ENCODE results near the gene CCDC146.

DNA sequence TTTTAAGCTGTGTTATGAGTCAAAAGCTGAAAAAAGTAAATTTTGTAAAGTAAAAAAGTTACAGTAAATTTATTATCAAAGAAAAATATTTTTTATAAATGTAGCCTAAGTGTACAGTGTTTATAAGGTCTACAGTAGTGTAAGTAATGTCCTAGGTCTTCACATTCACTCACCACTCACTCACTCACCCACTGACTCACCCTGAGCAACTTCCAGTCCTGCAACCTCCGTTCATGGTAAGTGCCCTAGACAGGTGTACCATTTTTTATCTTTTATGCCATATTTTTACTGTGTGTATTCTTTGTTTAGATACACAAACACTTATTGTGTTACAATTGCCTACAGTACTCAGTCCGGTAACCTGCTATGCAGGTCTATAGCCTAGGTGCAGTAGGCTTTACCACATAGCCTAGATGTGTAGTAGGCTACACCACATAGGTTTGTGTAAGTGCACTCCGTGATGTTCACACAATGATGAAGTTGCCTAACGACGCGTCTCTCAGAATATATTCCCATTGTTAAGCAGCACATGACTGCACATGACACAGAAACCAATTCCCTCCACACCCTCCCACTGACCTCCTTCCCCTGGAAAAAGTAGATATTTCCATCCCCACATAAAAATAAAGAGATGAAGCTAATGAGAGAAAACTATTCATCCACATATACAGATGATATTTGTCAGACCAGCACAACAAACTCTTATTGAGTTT lies 122.0 kb downstream of the CCDC146 start:
- no peak for TF ChIP-seq GATA2 (IDR thresholded peaks at IDR 0.05; ENCODE audit: low read depth, low read length)
- TF ChIP-seq GATA3 (IDR thresholded peaks at IDR 0.05; ENCODE audit: low read depth, low read length): no peak

Data from SH-SY5Y (cell line).